ENCODE results near the gene NSD1.
"Not testable (repeated sequence)": the region's sequence is repeated elsewhere in the genome, so short reads cannot be mapped to it uniquely, and the experiment has no call there.

The NSD1 gene

DNA sequence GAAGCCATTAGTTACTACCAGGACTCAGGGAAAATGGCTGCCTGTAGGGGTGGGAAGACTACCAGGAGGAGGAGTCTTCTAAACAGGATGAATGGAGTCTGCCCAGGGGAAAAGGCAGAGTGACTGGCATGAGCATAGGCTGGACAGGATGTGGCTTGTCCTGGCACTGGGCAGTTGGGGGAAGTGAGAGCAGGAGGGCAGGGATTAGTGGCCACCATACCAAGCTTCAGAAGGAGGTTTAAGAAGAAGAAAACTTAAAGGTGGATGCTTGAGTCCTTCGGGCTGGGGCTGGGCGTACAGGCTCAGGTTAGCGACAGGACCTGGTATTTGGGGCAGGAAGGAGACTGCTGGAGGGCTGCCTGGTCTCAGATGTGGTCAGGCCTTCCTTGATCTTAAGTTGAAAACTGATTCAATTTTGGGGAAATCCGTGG lies 5.0 kb upstream of the NSD1 start:
- DNase-seq, result no peak

DNA sequence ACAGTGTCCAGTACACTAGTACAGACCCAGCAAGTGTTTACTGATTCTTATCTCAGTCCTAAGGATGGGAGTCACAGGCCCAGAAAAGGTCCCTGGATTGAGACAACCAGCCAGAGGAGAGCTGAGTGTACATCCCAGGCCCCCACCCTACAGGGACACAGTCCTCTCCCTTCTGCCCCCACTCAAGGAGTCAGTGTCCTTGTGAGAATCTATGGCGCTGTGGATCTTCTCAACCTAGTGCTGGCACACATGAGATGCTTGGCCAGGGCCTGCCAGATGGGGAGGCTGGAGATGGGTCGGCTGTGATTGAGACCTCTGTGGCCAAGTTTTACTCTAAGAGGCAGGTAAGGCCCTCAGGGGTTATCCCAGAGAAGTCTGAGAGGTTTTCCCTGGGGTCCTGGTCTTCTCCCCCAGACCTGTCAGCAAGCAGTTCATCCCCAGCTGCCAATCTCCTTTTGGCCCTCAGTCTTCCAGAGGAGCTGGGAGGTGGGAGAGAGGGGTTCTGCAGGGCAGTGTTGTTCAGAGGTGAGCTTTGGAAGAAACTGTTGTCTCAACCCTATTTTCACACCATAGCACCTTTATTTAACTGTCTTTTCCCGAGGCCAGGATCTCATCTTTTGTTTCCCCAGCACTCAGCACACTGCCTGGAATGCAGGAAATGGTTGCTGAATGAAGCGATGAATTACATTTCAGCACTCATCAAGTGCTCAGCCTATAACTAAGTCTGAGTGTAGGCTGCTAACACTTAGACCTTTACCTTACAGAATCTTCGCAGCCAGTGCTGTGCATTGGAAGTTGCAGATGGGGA lies 3.2 kb upstream of the NSD1 start:
- no peak for DNase-seq

DNA sequence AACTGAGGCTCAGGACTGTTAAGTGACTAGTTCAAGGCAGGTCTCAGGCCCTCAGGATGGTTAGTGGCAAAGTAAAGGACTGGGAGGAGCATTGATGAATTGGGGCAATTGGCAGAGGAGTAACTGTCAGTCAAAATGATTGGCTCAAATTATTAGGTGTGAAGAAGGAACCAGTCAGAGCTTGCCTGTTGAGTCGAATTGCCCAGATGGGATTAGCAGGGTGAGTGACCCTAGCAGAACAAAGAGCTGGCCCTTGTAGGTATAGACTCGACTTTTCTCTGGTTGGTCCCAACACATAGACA lies 2.6 kb upstream of the NSD1 start:
- no peak for DNase-seq

DNA sequence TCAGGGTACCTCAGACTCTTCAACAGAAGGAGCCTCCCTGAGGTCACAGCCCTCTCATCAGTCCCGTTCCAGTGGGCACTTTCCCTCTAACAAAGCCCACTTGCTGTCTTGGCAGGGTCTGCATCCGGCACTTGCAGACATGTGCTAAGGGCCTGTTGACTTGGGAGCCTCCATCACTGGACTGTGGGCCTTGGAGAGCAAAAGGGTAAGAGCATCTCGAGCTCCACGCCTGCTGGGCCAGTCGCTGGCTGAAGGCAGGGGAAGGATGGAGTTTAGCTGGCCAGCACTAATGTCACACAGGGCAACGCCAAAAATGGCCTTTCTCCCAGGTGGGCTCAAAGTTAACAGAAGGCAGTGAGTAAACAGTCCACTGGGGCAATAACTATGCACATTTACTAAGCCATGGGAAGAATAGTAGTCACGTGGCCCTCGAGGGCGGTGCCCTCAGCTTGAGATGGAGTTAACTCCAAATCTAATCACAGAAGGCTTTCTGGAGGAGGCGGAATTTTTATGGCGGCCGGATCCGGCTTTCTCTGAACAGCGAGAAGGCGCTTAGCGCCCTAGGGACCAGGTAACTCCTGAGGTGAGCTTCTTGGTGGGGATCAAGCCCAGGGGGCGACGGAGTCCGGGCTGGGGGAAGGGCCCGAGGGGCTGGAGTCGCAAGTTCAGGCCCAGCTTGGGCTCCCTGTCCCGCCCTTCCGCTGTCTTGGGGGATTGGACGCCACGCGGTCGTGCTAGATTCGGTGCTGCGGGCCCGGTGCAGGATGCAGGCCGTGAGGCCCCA lies 2.0 kb upstream of the NSD1 start:
- DNase-seq, result no peak

DNA sequence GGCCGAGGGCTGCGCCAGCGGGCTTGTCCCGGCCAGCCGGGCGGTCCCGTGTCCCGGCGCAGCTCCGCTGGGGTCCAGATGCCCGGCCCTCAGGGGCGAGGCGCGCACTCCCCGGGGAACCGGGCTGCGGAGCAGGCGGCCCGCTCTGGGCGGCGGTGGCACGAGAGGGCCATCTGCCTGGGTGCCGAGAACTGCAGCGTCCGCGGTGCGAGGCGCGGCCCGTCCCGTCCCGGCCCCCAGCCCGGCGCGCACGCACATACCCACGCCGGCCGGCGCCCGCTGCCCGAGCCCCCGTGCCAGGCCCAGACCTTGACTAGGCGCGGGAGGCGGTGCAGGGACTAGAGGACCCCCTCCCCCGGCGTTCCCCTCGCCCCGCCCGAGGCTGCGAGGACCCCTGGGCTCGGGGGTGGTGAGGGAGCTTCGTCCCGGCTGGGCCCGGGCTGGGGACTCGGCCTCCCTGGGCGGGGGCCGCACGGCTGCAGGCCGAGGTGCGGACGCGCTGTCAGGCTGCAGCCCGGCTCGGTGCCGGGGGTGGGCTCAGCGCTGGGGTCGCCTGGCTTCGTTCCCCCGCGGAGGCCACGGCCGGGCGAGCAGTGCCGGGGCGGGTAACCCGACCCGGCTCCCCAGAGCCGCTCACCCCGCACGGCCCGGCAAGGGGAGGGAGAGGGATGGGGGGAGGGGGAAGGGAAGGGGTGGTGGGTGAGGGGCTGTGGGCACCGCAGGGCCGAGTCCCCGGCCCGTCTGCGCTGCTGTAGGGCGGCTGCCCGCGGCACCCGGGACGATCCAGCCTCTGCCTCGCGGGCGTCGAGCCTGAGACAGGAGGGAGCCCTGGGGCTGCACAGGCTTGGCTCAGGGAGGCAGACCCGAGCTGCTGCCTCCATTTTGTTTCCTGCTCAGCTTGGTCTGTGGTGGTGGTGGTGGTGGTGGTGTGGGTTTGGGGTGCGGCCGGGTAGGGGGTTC lies 1.2 kb upstream of the NSD1 start:
- no peak for DNase-seq

DNA sequence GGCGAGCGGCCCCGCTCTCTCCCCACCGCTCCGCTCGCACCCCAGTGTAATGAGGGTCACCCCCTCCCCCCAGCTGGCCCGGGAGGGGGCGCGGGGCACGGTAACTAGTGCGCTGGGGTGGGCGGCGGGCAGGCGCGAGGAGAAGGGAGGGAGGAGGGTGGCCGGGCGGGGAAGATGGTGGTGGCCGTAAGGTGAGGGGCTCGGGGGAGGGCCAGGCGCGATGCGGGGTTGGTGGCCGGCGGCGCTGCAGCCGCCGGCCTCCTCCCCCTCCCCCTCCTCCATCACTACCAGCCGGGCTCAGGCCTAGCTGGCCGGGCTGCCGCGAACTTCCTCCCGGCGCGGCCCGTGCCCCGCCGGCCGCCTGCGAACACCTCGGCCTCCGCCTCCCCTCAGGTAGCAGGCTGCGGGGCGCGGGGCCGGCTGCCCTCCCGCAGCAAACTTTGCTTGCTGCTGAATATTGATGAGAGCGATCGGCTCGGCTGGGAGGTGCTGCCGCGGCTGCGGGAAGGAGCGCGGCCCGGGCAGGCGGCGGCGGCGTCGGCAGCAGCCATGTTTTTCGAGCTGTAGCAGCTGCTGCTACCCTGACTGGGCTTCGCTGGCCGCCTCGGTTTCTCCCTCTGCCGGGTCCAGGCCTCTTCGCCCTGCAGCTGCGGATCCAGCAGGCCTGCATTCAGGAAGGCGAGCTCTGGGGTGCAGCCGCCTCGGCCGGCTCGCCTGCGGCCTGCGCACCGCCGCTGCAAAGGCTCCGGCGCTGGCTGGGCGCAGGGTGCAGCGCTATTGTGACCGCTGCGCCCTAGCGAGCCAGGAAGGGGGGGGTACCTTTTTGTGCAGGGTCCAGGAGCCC lies 502 bp downstream of the NSD1 start:
- no peak for DNase-seq

DNA sequence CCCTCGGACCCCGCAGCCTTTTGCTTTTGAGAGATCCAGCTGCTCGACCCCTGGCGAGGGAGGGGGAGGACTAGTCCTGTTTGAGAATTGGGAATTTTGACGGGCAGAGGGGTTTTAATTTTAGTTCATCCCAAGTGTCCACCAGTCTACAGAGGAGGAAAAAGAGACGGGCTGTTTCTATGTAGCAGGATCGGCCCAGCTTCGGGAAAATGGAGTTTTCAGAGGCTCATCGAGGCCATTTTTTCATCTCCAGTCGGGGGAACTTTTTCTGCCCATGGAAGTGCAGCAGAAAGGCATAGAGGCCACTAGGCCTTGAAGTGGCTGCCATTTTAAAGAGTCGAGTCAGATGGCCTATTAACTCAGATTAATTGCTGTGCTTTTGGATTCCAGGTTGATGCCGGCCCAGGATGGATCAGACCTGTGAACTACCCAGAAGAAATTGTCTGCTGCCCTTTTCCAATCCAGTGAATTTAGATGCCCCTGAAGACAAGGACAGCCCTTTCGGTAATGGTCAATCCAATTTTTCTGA lies 1.2 kb downstream of the NSD1 start:
- no peak for DNase-seq

DNA sequence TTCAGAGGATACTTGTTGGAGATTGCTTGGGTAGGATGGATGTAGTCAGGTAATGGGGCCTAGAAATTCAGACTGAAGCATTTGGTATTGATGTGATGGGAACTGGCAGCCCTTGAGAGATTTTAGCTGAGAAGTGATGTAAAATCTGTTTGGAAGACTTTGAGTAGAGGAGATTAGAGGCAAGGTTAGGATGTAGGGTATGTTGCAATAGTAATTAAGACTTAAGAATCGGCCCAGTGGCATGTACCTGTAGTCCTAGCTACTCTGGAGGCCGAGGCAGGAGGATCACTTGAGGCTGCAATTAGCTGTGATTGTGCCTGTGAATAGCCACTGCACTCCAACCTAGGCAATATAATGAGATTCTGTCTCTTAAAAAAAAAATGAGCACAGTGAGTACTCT lies 6.7 kb downstream of the NSD1 start:
- no peak for DNase-seq

DNA sequence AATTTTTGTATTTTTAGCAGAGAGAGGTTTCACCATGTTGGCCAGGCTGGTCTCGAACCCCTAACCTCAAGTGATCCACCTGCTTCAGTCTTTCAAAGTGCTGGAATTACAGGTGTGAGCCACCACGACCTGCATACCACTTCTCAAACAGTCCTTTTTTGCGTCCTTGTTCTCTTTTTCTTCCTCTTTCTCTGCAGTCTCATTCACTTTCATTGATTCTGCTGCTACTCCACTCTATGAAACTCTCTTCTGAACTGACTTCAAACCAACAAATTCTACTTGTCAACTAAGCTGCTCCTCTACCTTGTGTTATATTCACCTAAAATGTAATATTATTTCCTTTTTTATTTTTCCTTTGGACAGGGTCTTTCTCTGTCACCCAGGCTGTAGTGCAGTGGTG lies 7.9 kb downstream of the NSD1 start:
- no peak for DNase-seq

DNA sequence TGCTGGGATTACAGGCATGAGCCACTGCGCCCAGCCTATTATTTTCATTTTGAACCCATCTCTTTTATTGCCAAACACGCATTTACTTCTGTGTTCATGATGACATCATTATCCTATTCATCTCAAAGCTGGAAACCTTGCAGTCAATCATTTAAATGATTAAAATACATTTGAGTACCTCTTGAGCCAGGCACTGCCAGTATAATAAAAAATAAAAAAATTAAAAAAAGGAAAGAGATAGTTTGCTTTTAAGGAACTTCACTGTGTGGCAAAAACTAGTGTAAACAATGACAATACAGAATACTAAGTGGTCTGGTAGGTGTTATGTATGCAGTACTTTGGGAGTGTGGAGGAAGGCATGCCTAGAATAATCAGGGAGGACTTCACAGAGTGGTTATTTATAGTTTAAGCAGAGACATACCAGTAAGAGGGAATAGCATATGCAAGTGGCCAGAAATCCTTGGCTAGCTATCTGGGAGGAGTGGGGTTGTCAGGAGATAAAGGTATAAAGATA lies 8.6 kb downstream of the NSD1 start:
- DNase-seq, result peak; percentile 8

DNA sequence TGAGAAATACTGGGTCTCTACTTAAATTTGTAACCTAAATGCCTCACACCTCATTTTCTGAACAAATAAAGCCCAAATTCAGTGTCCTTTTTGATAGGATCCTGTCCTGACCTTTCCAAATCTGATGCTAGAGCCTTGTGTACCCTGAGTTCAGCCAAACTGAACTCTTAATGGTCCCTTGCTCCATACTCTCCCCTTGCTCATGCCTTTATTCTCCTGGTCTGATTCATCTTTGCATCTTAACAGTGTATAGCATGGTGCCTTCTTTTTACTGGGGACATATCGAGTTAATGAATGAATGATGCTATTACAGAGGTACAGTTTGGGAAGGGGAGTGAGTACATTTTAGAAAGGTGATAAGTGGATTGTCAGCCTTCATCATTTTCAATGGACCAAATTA lies 9.2 kb downstream of the NSD1 start:
- DNase-seq, result no peak

DNA sequence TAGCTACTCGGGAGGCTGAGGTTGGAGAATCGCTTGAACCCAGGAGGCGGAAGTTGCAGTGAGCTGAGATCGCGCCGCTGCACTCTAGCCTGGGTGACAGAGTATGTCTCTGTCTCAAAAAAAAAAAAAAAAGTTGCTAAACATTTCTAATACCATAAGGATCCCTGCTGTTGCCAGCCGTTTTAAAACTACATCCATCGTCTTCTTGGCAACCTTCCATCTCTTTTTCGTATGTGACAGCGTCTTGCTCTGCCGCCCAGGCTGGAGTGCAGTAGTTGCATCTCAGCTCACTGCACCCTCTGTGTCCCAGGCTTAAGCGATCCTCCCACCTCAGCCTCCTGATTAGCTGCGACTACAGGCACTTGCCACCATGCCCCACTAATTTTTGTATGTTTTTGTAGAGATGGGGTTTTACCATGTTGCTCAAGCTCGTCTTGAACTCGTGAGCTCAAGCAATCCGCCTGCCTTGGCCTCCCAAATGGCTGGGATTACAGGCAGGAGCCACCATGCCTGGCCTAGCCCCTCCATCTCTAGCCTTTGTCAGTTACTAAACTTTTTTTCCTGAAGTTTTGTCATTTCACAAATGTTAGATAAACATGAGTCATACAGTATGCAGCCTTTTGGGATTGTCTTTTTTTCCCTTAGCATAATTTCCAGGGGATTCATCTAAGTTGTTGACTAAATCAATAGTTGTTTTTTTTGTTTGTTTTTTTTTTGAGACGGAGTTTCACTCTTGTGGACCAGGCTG lies 13.5 kb downstream of the NSD1 start:
- DNase-seq, result no peak

DNA sequence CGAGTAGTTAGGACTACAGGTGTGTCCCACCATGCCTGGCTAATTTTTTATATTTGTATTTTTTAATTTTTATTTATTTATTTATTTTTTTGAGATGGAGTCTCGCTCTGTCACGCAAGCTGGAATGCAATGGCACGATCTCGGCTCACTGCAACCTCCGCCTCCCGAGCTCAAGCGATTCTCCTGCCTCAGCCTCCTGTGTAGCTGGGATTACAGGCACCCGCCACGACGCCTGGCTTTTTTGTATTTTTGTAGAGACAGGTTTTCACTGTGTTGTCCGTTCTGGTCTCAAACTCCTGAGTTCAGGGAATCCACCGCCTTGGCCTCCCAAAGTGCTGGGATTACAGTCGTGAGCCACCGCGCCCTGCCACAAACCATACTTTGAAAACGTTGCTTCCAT lies 16.5 kb downstream of the NSD1 start:
- not testable (repeated sequence) for DNase-seq

DNA sequence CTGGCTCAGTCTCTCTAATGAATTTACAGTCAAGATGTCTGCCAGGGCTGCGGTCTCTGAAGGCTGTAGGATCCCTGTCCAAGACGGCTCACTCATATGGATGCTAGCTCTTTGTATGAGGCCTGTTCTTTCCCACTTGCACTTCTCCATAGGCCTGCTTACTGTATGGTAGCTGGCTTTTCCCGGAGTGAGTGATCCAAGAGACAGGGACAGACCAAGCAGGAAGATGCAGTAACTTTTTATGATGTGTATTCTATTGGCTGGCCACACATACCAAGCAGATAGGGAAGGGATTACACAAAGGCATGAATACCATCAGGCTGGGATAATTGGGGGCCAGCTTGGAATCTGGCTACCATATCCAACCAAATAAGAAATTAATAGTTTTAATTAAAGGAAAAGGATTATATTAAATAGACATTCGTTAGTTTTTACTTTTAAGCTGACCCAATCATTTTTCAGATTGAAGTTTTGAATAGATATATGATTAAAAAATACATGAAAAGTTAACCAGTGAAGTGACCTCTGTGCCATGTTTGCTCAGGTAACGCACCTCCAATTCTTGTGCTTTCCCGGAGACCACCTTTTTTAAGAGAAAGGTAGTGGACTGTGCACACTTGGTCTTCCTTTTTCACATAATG lies 20.6 kb downstream of the NSD1 start:
- DNase-seq, result no peak

DNA sequence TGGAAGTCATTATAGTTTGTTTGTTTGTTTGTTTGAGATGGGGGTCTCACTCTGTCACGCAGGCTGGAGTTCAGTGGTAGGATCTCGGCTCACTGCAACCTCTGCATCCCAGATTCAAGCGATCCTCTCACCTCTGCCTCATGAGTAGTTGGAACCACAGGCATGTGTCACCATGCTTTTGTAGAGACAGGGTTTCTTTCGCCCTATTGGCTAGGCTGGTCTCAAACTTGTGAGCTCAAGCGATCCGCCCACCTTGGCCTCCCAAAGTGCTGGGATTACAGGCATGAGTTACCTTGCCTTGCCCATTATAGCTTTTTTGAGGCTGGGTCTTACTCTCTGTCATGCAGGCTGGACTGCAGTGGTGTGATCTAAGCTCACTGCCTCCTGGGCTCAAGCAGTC lies 28.8 kb downstream of the NSD1 start:
- DNase-seq, result no peak

DNA sequence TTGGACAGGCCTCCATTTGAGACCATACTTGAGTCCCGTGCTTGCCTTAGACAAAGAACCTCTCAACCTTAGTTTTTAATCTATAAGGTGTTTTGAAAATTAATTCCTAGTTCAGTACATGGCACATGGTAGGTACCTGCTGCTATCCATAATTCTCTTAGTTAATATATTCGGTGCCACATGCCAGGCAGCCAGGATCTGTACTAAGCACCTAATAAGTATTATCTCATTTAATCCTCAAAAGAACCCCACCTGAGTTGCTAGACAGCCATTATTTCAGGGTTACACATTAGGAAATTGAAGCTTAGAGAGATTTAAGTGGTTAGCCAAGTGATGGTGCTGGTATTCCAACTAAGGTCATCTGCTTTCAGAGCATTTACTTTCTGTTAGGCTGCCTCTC lies 29.9 kb downstream of the NSD1 start:
- no peak for DNase-seq

DNA sequence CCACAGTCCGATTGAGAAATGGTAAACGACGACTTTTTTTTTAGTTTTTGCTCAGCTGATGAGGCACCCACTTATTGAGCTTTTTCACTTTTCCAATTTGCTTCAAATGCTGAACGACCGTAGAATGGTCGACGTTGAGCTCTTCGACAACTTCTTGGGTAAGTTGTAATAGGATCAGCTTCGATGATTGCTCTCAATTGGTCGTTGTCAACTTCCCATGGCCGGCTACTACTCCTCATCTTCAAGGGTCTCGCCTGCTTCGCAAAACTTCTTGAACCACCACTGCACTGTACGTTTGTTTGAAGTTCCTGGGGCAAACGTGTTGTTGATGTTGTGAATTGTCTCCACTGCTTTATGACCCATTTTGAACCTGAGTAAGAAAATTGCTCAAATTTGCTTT lies 35.7 kb downstream of the NSD1 start:
- DNase-seq, result no peak

DNA sequence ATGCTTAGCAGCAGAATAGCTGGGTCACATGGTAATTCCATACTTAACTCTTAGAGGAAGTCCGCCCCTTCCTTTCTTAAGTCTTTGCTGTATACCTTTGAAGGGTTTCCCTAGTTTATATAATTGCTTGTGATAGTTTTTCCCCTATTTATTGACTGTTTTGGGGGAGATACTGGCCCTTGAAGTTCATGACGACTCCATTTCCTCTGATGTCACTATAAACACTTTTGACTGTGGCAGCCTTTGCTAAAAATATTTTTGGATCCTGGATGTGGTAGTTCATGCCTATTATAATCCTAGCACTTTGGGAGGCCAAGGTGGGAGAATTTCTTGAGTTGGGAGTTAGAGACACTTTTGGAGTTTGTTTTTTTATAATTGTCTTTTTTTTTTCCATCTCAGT lies 38.4 kb downstream of the NSD1 start:
- no peak for DNase-seq

DNA sequence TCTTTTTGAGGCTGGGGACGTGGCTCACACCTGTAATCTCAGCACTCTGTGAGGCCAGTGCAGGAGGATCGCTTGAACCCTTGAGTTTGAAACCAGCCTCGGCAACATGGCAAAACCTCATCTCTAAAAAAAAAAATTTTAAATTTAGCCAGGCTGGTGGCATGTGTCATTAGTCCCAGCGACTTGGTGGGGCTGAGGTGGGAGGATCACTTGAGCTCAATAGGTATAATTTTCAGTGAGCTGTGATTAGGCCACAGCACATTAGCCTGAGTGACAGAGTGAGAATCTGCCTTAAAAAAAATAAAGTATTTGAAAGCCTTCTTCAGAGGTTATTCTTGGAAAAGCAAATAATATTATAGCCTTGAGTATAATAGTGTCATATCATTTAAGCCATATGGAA lies 41.8 kb downstream of the NSD1 start:
- no peak for DNase-seq

DNA sequence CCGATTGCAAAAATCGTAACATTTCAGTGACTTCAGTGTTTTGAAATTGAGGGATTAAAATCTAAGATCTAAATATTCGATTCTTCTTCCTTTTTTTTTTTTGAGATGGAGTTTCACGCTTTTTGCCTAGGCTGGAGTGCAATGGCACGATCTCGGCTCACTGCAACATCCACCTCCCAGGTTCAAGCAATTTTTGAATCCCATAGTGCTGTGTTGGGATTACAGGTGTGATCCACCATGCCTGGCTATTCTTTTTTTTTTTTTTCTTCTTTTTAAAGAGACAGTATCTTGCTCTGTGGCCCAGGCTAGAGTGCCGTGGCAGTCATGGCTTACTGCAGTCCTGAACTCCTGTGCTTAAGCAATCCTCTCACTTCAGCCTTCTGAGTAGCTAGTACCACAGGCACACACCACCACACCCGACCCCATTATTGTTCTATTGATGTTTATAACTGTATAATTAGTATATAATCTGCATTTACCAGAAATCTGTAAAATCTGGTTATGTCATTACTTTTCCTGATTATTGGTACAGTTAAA lies 42.7 kb downstream of the NSD1 start:
- DNase-seq, result no peak
